NCI-H2107 treated with DMSO at 0.1 percent for 48 hours (cell line): ENCODE results near the gene SMAD4.
A peak's percentile ranks its signal among the peaks of the same experiment; 100 is the strongest.
"Not testable (repeated sequence)": the region's sequence is repeated elsewhere in the genome, so short reads cannot be mapped to it uniquely, and the experiment has no call there.

Experiments used
- DNase-seq: peaks from one replicate; lab custom pipeline; 2025; ENCODE audit not compliant: unreplicated experiment; lab: John Stamatoyannopoulos, UW

Gene SMAD4

GRCh38 chr18:51108330-51108729 is 78.3 kb downstream of the SMAD4 start:
- DNase-seq, result peak; percentile 42

DNA sequence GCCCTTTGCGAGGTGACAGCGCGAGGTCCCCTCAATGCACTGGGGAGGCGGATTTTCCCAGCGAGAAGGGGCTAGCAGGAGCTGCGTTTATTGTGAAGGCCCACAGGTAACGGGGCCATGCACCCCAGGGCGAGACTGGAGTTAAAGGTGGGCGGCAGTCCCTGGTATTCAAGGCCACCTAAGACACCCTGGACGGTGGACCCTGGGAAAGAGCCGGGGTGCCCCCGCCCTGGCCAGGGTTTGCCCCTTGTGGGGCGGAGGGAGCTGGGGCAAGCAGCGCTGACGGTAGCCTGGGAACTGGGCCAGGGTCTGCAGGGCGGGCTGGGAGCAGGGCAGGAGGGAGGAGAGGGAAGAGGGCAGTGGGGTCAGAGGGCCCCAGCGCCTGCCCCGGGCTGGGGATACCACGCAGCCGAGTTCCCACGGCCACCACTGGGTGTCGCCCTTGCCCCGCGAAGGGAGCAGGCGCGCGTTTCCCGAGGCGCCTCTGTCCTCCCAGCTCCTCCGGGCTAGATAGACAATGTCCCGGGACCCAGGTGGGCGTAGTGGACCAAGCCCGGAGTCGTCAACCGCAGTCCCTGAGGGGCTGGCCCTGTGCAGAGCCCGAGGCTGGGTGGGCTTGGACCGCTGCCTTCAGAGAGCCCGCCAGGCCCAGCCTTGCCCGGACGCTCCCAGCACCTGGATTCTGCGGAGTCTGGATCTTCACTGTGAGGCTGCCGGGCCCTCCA is 80.2 kb downstream of the SMAD4 start:
- no peak for DNase-seq

DNA sequence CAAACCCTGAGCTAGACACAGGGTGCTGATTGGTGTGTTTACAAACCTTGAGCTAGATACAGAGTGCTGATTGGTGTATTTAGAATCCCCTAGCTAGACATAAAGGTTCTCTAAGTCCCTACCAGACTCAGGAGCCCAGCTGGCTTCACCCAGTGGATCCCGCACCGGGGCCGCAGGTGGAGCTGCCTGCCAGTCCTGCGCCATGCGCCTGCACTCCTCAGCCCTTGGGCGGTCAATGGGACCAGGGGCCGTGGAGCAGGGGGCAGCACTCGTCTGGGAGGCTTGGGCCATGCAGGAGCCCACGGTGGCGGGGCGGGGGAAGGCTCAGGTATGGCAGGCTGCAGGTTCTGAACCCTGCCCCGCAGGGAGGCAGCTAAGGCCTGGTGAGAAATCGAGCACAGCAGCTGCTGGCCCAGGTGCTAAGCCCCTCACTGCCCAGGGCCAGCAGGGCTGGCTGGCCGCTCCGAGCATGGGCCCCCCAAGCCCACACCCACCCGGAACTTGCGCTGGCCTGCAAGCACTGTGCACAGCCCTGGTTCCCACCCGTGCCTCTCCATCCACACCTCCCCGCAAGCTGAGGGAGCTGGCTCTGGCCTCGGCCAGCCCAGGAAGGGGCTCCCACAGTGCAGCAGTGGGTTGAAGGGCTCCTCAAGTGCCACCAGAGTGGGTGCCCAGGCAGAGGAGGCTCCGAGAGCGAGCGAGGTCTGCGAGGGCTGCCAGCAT is 81.8 kb downstream of the SMAD4 start:
- DNase-seq, result not testable (repeated sequence)

- DNase-seq, result not testable (repeated sequence)
Measured at GRCh38 chr18:51116996-51117395, 87.0 kb downstream of the SMAD4 start.

- not testable (repeated sequence) for DNase-seq
Measured at GRCh38 chr18:51119561-51119960, 89.5 kb downstream of the SMAD4 start.

- not testable (repeated sequence) for DNase-seq
Measured at GRCh38 chr18:51119976-51120375, 90.0 kb downstream of the SMAD4 start.

- no peak for DNase-seq
Measured at GRCh38 chr18:51120809-51121596, 91.0 kb downstream of the SMAD4 start.

DNA sequence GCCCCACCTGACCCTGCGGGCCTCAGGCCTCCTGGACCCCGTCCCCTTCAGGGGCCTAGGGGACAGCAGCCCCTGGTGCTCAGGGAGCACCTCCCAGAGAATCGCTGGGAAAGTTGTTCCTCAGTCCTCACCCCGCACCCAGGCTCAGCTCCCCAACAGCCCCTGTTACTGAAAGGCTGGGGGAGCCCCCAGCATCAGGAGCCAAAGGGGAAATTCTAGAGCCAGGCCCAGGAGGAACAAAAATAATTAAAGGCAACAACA is 91.5 kb downstream of the SMAD4 start:
- DNase-seq, result no peak

DNA sequence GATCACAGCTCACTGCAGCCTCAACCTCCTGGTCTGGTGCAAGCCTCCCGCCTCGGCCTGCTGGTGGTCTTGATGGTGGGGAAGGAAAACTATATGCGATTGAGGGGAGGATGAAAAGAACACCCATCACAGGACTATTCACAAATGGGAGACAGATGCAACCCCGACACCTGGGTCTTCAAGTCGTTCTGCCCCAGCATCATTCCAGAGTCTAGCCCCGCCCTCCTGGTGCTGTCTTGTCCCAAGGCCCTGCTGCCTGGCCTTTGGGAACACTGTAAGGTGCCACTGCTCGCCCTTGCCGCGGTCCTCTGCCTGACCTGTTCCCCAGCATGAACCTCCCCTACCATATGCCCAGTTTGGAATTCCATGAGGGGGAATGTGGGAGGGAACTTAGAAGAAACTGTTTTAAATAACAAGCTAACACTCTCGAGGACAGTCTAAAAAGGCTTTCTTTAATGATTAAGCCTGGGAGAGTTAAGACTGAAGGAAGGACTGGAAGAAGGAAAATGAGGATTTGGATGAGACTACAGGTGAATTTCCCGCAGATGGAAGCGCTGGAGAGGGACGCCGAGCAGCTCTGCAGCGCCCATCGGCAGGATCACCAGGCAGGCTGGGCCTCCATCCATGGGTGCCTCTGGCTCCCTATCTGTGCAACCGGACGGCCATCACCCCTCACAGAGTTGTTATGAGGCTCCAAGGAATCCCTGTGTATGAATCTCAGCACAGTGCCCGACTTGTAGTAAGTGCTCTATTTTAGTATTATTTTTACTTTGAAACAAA is 92.4 kb downstream of the SMAD4 start:
- DNase-seq, result no peak

- no peak for DNase-seq
Measured at GRCh38 chr18:51123046-51123395, 93.0 kb downstream of the SMAD4 start.

DNA sequence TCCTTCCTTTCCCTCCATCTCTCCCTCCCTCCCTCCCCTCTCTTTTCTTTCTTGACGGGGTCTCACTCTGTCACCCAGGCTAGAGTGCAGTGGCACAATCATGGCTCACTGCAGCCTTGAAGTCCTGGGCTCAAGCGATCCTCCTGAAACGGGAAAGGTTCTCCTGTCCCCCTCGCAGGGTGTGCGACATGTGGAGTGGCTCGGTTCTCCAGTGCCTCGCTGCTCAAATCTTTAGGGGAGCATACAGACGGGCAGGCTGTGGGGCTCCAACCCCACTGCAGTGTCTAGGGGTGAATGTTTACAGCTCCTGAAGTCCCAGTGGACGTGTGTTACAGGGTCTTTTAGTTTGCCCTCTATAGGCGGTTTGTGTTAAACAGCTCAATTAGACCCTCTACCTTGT is 93.5 kb downstream of the SMAD4 start:
- no peak for DNase-seq

- no peak for DNase-seq
Measured at GRCh38 chr18:51123936-51124486, 94.0 kb downstream of the SMAD4 start.

GRCh38 chr18:51125976-51126375 is 96.0 kb downstream of the SMAD4 start:
- DNase-seq, result no peak

DNA sequence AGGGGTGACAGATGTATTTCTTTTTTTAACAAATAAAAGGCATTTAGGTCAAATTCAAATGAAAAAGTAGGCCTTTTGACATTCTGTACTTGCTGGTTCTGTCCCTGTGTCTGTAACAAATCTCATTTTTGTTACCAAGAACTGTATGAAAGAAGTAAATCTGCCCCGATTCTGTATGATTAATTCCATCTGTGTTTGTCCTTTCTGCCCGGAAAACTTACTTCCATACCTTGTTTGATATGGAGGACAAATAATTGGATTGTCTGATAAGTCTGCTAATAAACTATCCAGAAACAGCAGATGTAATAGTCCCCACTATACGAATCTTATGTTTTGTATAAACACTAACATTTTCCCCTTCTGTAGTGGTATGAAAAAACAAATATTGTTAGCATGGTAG is 97.7 kb downstream of the SMAD4 start:
- DNase-seq, result no peak

- no peak for DNase-seq
Measured at GRCh38 chr18:51128533-51128932, 98.5 kb downstream of the SMAD4 start.

DNA sequence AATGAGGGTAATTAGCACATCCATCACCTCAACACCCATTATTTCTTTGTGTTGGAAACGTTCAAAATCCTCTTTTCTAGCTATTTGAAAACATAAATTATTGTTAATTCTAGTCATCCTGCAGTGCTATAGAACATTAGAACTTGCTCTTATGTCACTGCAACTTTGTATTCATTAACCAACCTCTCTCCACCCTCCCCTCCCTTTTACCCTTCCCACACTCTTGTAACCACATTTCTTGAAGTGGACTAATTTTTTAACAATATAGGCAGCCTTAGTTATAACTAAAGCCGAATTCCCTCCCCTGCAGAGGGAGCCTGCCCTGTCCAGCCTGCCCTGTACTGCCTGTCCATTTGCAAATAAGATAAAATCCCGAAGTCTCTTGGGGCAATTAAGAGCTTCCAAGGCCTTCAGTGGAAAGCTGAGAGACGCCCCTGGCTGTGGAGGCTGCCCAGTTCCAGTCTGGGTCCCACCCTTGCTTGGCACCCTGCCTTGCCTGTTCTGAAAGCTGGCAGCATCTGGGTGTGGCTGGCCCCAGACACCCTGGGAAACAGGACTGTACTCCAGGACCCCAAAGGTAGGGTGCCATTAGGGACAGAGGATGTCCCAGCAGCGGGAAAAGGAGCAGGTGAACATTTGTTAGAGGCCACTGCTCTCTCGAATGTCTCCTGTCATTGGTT is 102.4 kb downstream of the SMAD4 start:
- DNase-seq, result no peak

- DNase-seq, result no peak
Measured at GRCh38 chr18:51133580-51134160, 103.7 kb downstream of the SMAD4 start.
